ENCODE data around the gene CAPN15. TPM values are rescaled to one million over a fixed set of nuclear protein-coding genes. Genes with fewer than 3 reads are reported as not detected.
"Not testable (repeated sequence)": the region's sequence is repeated elsewhere in the genome, so short reads cannot be mapped to it uniquely, and the experiment has no call there.

Gene CAPN15
- total RNA-seq, 1 donor from 2014 or later: 60.3 TPM

DNA sequence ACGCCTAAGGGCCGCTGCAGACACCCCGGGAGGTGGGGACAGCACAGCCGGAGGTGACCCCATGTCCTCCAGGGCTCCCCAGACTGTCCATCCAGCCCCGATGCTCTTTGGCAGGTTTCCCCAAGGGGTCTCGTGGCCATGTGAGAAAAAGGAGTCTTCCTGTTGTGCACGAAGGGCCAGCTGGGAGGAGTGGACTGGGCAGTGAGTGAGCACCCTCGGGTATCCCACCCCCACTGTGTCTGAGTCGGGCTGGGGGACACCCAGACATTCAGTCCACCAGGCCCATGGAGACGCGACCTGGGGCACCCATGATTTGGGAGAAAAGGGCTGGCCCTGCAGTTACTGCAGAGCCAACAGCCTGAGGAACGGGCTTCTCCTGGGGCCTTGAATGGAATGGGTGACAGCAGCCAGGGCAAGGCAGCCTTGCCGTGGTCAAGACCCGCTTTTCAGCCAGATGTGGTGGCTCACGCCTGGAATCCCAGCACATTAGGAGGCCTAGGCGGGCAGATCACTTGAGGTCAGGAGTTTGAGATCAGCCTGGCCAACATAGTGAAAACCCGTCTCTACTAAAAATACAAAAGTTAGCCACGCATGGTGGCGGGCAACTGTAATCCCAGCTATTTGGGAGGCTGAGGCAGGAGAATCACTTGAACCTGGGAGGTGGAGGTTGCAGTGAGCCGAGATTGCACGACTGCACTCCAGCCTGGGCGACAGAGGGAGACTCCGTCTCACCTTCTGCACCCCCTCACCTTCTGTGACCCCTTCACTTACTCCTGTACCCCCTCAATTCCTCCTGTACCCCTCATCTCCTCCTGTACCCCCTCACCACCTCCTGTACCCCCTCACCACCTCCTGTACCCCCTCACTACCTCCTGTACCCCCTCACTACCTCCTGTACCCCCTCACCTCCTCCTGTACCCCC, 24.1 kb upstream of the CAPN15 start:
- H3K4me3 Mint-ChIP-seq: no peak overlapping the region
- no peak for DNase-seq (ENCODE audit: low read depth, low spot score)
- H3K27ac Mint-ChIP-seq (ENCODE audit: unreplicated experiment): no peak overlapping the region
- H3K27me3 Mint-ChIP-seq (ENCODE audit: low read depth): no peaks in the 10 kb centered on the region
- H3K36me3 Mint-ChIP-seq (ENCODE audit: low read depth): peaks cover 1% of the 10 kb centered on the region
- H3K9me3 Mint-ChIP-seq: no peaks in the 10 kb centered on the region
- no peaks in the 10 kb centered on the region for H3K4me1 Mint-ChIP-seq
- TF ChIP-seq, protein P1, sequence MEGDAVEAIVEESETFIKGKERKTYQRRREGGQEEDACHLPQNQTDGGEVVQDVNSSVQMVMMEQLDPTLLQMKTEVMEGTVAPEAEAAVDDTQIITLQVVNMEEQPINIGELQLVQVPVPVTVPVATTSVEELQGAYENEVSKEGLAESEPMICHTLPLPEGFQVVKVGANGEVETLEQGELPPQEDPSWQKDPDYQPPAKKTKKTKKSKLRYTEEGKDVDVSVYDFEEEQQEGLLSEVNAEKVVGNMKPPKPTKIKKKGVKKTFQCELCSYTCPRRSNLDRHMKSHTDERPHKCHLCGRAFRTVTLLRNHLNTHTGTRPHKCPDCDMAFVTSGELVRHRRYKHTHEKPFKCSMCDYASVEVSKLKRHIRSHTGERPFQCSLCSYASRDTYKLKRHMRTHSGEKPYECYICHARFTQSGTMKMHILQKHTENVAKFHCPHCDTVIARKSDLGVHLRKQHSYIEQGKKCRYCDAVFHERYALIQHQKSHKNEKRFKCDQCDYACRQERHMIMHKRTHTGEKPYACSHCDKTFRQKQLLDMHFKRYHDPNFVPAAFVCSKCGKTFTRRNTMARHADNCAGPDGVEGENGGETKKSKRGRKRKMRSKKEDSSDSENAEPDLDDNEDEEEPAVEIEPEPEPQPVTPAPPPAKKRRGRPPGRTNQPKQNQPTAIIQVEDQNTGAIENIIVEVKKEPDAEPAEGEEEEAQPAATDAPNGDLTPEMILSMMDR (conservative IDR thresholded peaks at IDR 0.05): no peak

DNA sequence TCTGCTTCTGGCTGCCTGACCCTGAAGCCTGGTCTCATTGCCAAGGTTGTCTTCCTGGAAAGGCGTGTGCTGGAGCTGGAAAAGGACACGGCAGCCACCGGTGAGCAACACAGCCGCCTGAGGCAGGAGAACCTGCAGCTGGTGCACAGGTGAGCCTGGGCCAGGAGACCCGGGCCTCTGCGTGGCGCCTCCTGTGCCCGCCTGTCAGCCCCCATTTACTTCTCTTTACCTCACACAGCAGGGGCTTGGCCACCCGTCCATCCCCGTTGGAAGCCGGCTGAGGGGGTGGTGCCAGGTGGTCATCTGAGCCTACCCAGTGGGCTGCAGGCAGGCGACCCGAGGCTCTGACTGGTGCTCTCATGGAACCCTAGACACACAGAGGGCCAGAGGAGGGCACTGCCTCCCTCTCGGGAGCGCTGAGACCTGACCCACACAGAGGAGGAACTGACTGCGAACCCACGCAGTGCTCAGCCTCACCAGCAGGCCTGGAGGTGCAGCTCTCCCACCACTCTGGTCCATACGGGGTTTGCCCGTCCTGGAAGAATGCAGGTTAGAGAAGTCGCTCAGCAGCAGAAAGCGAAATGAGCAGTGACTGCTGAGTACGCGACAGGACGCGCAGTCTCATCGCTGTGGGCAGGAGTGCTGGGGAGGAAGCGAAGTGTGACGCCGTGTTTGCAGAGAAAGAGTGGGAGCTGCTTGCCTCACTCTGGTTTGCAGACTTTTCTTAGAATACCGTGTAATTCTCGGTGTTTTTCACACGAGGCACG, 21.9 kb upstream of the CAPN15 start:
- Mint-ChIP-seq H3K4me1 (peaks cover 6% of the 10 kb centered on the region), H3K27me3 (ENCODE audit: low read depth) (no peaks in the 10 kb centered on the region), H3K9me3 (no peaks in the 10 kb centered on the region), H3K36me3 (ENCODE audit: low read depth) (peaks cover 4% of the 10 kb centered on the region), H3K4me3 (no peak overlapping the region), H3K27ac (ENCODE audit: unreplicated experiment) (peak overlapping the region; percentile 62)
- TF ChIP-seq, protein P1 (conservative IDR thresholded peaks at IDR 0.05): no peak
- DNase-seq (ENCODE audit: low read depth, low spot score): no peak

DNA sequence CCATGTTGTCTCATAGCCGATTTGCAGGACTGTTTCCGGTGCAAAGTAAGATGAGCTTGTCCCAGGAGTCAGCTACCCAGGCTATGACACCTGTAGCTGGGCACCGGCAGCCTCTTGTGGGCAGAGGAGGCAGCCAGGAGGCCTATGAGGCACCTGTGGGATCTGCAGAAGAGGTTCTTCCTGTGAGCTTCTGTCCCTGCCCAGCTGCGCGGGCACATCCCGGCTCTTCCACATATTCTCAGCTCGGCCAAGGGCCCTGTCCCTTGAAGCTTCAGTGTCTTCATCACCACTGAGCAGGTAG, 21.3 kb upstream of the CAPN15 start:
- H3K27me3 Mint-ChIP-seq (ENCODE audit: low read depth): no peaks in the 10 kb centered on the region

DNA sequence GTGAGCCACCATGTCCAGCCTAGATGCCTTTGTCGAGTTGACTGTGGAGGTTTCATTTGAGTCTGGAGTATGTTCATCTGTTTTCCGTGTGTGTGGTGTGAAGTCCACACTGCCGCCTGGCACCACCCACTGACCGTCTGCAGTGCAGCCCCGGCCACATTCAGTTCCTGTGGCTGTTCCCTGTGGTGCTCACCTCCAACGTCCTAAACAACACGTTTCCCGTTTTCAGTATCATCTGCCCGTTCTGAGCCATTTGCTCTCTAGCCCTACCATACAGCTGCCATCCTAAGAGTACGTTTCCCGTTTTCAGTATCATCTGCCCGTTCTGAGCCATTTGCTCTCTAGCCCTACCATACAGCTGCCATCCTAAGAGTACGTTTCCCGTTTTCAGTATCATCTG, 20.0 kb upstream of the CAPN15 start:
- DNase-seq (ENCODE audit: low read depth, low spot score); H3K4me1 Mint-ChIP-seq; H3K9me3 Mint-ChIP-seq; H3K27me3 Mint-ChIP-seq (ENCODE audit: low read depth); H3K36me3 Mint-ChIP-seq (ENCODE audit: low read depth); H3K4me3 Mint-ChIP-seq: not testable (repeated sequence)
- H3K27ac Mint-ChIP-seq (ENCODE audit: unreplicated experiment): peak overlapping the region; percentile 5

More for the DNA sequence above, 21.3 kb upstream of the CAPN15 start:
- H3K36me3 Mint-ChIP-seq (ENCODE audit: low read depth): peaks cover 4% of the 10 kb centered on the region
- no peaks in the 10 kb centered on the region for H3K9me3 Mint-ChIP-seq
- TF ChIP-seq, protein P1 (conservative IDR thresholded peaks at IDR 0.05): no peak
- H3K4me1 Mint-ChIP-seq: peaks cover 6% of the 10 kb centered on the region
- H3K4me3 Mint-ChIP-seq: no peak overlapping the region
- no peak for DNase-seq (ENCODE audit: low read depth, low spot score)
- no peak overlapping the region for H3K27ac Mint-ChIP-seq (ENCODE audit: unreplicated experiment)

DNA sequence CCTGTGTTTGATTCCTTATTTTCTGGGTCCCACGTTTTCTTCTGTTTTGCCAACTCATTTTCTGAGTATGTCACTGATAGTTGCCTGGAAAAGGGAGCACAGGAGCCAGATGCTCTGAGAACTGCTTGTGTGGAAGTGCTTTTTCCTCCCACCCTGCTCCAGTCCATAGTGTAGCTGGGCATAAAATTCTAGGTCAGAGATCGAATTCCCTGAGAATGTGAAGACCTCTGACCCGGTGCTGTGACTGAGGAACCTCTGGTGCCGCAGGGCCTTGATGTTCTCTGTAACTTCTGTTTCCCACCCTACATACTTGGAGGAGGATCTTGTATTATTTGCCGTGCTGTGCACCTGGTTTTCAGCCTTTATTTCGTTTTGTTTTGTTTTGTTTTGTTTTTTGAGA, 19.5 kb upstream of the CAPN15 start:
- TF ChIP-seq, protein P1 (conservative IDR thresholded peaks at IDR 0.05): no peak
- H3K27me3 Mint-ChIP-seq (ENCODE audit: low read depth): no peaks in the 10 kb centered on the region
- peaks cover 4% of the 10 kb centered on the region for H3K36me3 Mint-ChIP-seq (ENCODE audit: low read depth)
- H3K9me3 Mint-ChIP-seq: no peaks in the 10 kb centered on the region
- no peak overlapping the region for H3K4me3 Mint-ChIP-seq
- DNase-seq (ENCODE audit: low read depth, low spot score): no peak
- H3K27ac Mint-ChIP-seq (ENCODE audit: unreplicated experiment): peak overlapping the region; percentile 5
- peaks cover 6% of the 10 kb centered on the region for H3K4me1 Mint-ChIP-seq

All from neural crest cell (in vitro differentiated cells).